GM18861 (cell line): ENCODE data around the gene ZNF862.
"Not testable (repeated sequence)": the region's sequence is repeated elsewhere in the genome, so short reads cannot be mapped to it uniquely, and the experiment has no call there.

Experiments used
- ATAC-seq: cut with Tn5 transposase; IDR thresholded peaks from one replicate; pipeline ENCODE4 v1.9.1; 2021; ENCODE audit not compliant: unreplicated experiment

ZNF862 gene

DNA sequence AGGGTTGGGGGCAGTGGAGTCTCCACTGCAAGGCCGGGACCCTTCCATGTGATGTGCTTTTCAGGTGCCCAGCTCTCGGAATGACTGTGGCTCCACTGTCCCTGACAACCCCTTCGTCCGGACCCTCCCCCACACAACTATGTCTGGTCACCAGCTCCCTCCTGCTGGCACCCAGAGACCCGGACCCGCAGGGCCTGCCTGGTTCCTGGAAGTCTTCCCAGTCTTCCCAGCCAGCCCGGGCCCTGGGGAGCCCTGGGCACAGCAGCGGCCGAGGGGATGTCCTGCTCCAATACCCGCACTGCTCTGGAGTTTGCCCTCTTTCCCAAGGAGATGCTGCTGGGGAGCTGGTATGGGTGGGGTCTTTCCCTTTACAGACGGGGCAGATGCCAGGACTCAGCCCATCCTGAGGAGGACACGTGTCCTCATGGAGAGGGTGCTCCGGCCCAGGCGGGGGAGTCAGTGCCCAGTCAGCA lies 41.1 kb downstream of the ZNF862 start:
- no peak for ATAC-seq

DNA sequence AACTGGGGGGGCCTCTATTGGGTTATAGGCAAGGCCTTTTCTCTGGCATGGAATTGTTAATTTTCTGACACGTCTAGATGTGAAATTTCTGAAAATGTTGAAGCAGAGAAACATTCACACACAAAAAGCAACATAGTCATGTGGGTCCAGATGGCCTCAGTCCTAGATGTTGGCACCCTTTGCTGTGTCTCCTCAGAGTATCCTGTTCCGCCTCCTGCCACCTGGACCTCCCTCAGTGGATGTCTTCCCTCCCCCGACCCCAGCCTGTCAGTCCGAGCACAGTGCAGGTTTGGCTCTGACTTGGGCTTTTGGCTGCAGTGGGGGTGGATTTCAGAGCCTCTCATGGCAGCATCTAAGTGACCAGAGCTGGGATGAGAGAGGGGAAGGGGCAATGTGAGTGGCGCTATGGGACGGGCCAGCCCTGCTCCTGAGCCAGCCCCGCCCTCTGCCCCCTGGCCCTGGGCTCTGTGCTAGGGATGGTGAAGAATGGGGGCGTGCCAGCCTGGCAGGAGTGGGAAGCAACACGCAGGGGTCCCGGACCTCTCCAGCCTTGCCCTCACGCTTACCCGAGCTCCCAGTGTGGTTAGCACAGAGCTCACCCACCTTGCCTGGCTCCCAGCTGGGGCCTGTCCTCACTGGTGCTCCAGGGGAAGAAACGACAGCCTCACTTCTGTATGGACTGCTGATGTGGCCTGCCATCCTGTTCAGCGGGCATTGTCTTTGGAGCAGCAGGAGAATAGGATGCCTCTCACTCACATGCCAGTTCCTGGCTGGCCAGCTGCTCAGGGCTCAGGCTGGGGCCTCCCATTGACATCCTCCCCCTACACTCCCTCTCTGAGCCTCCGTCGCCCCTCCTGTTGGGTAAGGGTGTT lies 41.8 kb downstream of the ZNF862 start:
- ATAC-seq, result no peak

GRCh38 chr7:149880638-149881311 lies 42.6 kb downstream of the ZNF862 start:
- no peak for ATAC-seq

GRCh38 chr7:149881328-149882247 lies 43.4 kb downstream of the ZNF862 start:
- no peak for ATAC-seq

DNA sequence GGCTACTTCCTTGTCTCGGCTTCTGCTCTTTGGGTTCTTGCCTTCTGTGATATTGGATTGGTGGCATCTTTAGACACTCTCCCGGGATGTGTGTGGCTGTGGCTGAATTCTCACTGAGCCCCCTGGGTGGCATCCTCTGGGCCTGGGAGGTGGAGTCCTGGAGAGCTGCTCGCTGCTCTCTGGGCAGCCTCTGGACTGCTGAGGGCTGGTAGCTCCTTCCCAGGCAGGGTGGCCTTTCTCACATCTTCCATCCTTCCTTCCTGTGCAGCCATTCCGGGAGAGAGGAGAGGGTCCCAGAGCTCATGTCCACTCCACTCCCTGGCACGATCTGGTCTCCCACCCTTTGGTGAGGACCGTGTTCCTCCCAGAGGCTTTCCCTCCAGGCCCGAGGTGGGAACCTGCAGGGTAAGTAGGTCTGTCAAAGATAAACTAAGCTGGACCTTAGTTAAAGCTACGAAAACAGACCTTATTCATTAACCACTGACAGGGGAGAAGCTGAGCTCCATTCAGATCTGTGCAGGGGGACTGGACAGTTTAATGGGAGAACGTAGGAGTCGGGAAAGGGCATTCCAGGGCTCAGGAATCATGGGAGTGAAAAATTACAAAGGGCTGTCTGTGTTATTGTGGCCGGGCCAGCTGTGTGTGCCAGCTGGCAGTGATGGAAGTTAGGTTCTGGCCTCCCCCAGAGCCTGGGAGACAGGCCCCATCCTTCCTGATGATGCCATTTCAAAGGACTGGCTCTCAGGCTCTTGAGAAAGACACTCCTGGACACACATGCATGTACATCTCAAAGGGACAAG lies 44.3 kb downstream of the ZNF862 start:
- no peak for ATAC-seq

- ATAC-seq, result no peak
Observed at GRCh38 chr7:149883048-149883438, 44.9 kb downstream of the ZNF862 start.

DNA sequence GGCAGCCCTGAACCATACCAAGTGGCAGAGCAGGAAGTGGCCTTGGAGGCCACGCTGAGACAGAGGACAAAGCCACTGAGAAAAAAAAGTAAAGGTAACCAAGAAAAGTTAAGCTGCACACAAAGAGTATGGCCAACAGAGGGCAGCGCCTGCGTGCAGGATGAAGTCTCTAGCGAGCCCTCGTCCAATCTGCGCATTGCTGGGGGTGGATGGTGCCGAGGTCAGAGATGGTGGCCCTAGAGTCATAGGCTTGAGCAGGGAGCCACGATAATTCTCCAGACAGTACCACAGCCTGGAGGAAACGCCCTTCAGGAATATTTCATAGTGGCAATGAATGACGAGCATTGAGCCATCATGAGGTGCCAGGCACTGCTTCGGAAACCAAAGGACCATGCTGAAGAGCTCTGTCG lies 45.3 kb downstream of the ZNF862 start:
- ATAC-seq, result peak; percentile 70

GRCh38 chr7:149884016-149884415 lies 45.8 kb downstream of the ZNF862 start:
- no peak for ATAC-seq

- ATAC-seq, result no peak
Observed at GRCh38 chr7:149884541-149884940, 46.4 kb downstream of the ZNF862 start.

- no peak for ATAC-seq
Observed at GRCh38 chr7:149885191-149886017, 47.2 kb downstream of the ZNF862 start.

- no peak for ATAC-seq
Observed at GRCh38 chr7:149886018-149886415, 47.8 kb downstream of the ZNF862 start.

DNA sequence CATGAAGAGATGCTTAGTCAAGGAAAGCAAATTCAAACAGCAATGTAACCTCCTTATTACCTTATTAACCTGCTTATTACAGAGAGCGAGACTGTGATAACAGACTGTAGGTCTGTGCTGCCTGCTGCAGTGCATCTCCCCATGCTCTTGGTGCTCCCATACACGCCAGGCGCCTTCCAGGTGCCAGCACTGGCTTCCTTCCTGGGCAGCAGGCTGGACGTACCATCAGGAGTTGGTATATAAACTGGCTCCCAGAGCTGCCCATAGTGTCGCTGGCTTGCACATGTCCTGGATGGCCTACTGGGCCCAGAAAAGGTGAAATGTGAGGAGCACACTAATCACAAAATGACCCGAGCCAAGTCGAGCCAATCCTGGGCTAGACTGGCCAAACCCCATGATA lies 49.1 kb downstream of the ZNF862 start:
- no peak for ATAC-seq

- not testable (repeated sequence) for ATAC-seq
Observed at GRCh38 chr7:149890715-149891114, 52.5 kb downstream of the ZNF862 start.

- not testable (repeated sequence) for ATAC-seq
Observed at GRCh38 chr7:149894957-149895356, 56.8 kb downstream of the ZNF862 start.

- ATAC-seq, result not testable (repeated sequence)
Observed at GRCh38 chr7:149907776-149908376, 69.7 kb downstream of the ZNF862 start.

GRCh38 chr7:149910219-149910618 lies 72.0 kb downstream of the ZNF862 start:
- ATAC-seq, result not testable (repeated sequence)

- not testable (repeated sequence) for ATAC-seq
Observed at GRCh38 chr7:149912126-149912525, 74.0 kb downstream of the ZNF862 start.
